ENCODE results near the gene NSMCE1.
A peak's percentile ranks its signal among the peaks of the same experiment; 100 is the strongest.

GRCh38 chr16:27268376-27269299, at the start of gene NSMCE1:
- TF ChIP-seq, protein P1, sequence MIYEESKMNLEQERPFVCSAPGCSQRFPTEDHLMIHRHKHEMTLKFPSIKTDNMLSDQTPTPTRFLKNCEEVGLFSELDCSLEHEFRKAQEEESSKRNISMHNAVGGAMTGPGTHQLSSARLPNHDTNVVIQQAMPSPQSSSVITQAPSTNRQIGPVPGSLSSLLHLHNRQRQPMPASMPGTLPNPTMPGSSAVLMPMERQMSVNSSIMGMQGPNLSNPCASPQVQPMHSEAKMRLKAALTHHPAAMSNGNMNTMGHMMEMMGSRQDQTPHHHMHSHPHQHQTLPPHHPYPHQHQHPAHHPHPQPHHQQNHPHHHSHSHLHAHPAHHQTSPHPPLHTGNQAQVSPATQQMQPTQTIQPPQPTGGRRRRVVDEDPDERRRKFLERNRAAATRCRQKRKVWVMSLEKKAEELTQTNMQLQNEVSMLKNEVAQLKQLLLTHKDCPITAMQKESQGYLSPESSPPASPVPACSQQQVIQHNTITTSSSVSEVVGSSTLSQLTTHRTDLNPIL (CRISPR knock-in tag; IDR thresholded peaks at IDR 0.05; ENCODE audit: low read depth) = no peak; the same call in 1 of the 2 replicates
- TF ChIP-seq GLIS3 (CRISPR knock-in tag; IDR thresholded peaks at IDR 0.05) (peak; percentile 78; the same call in 1 of the 2 replicates), OSR1 (CRISPR knock-in tag; IDR thresholded peaks at IDR 0.05) (no peak), ZFP30 (CRISPR knock-in tag; IDR thresholded peaks at IDR 0.05) (no peak), ZC3H10 (CRISPR knock-in tag; IDR thresholded peaks at IDR 0.05) (no peak), ZNF8 (CRISPR knock-in tag; IDR thresholded peaks at IDR 0.05) (no peak), ZNF70 (CRISPR knock-in tag; IDR thresholded peaks at IDR 0.05) (0 out of 2 replicates have a peak, but pooled peaks have one; percentile 6), ZFP3 (CRISPR knock-in tag; IDR thresholded peaks at IDR 0.05) (no peak), TSHZ2 (CRISPR knock-in tag; IDR thresholded peaks at IDR 0.05) (peak; percentile 32; the same call in 1 of the 2 replicates), ARNTL (CRISPR knock-in tag; IDR thresholded peaks at IDR 0.05; ENCODE audit: borderline replicate concordance, low read depth) (no peak), BACH2 (CRISPR knock-in tag; IDR thresholded peaks at IDR 0.05; ENCODE audit: borderline replicate concordance) (no peak)

Measured in SK-N-SH treated with all-trans-retinoic acid at 6 μM for 48 hours (cell line).